Stomach (tissue), 9 donors: ENCODE data around the gene AATF. TPM values are rescaled to one million over a fixed set of nuclear protein-coding genes. Genes with fewer than 3 reads are reported as not detected.

Experiments
- DNase-seq, 2 donors: peaks; one replicate each; pipeline versions ENCODE4 v3.0.0 to v3.0.0-alpha.2; 2013 to 2019
- H3K27ac ChIP-seq, 5 donors: fragments of 200-600 bp in 4 of 5; sonication (generic) in 4 of 5; one replicate each; pipeline ENCODE4 v1.5.1; 2013 to 2019; ENCODE audit warnings: mild to moderate bottlenecking in 1 of 5, moderate library complexity in 1 of 5
- H3K27me3 ChIP-seq, 3 donors: fragments of 200-600 bp; sonication (generic); one replicate each; pipeline ENCODE4 v1.5.1; 2017 to 2019; ENCODE audit warnings: mixed run types in 1 of 3
- H3K36me3 ChIP-seq, 4 donors: fragments of 200-600 bp; sonication (generic); 1 replicate in 3 of 4; 2 replicates in 1 of 4; pipeline ENCODE4 v1.5.1; 2016 to 2019
- H3K4me1 ChIP-seq, 4 donors: fragments of 200-600 bp; sonication (generic); one replicate each; pipeline ENCODE4 v1.5.1; 2016 to 2019
- H3K4me3 ChIP-seq, 4 donors: fragments of 200-600 bp; sonication (generic) in 3 of 4; one replicate each; pipeline ENCODE4 v1.5.1; 2016 to 2019; ENCODE audit warnings: mild to moderate bottlenecking in 1 of 4
- H3K9me3 ChIP-seq, 4 donors: fragments of 200-600 bp; sonication (generic); one replicate each; pipeline ENCODE4 v1.5.1; 2016 to 2019
- EP300 ChIP-seq: sonication (generic); formaldehyde crosslinking; IDR thresholded peaks from one replicate; pipeline ENCODE4 v1.6.1; 2017; ENCODE audit warnings: antibody characterized with exemption
- POLR2A ChIP-seq, 4 donors: fragments of 450-650 bp; IDR thresholded peaks; one replicate each; pipeline ENCODE4 v1.6.1; 2016; ENCODE audit warnings: antibody characterized with exemption in 4 of 4, control low read depth in 2 of 4, mild to moderate bottlenecking in 1 of 4, moderate library complexity in 1 of 4
- POLR2AphosphoS5 ChIP-seq, 3 donors: sonication (generic); formaldehyde crosslinking; IDR thresholded peaks; one replicate each; pipeline ENCODE4 v1.6.1; 2016; ENCODE audit warnings: antibody characterized with exemption in 3 of 3
- WGBS, 5 donors: extraction: QIAGEN DNeasy Blood & Tissue Kit in 3 of 5; methylation state at CpG; one replicate each; pipeline versions ENCODE4 v1.1.5 to v1.1.7; 2013 to 2018; 5-methylcytosine and 5-hydroxymethylcytosine counted together
- intact Hi-C: fragments of 100-400 bp; cut with DNase I; formaldehyde crosslinking; loops from one replicate; pipeline ENCODE4 v1.15.1; 2023; ENCODE audit warnings: low total_unique reads
- polyA plus RNA-seq, 3 donors: library from polyadenylated mRNA; stranded (reverse); fragments of 200-250 nt; gene quantifications; one replicate each; pipeline ENCODE4 v1.2.3, GENCODE V29; 2013
- total RNA-seq, 5 donors: library from RNA; depleted of rRNA; stranded (reverse); fragments of >200 nt; gene quantifications; one replicate each; pipeline versions ENCODE4 v1.1.0 to v1.2.3, GENCODE V29; 2014 to 2016
- TF ChIP-seq, protein P1 (sequence below), 7 experiments: fragments of 450-650 bp in 4 of 7; fragments of 200-600 bp in 3 of 7; sonication (generic) in 3 of 7; IDR thresholded peaks; one replicate each; pipeline ENCODE4 v1.5.1; 2016 to 2019; ENCODE audit warnings: antibody characterized with exemption in 7 of 7, control low read depth in 2 of 7, mild to moderate bottlenecking in 1 of 7
- donor health status: healthy with polysubstance abuse.
- donor health status: Bipolar disorder and iron deficiency.
- donor health status: healthy.

Gene AATF
- total and polyA plus RNA-seq, 8 donors = 5.3 to 52.7 (median 24.7) TPM

DNA sequence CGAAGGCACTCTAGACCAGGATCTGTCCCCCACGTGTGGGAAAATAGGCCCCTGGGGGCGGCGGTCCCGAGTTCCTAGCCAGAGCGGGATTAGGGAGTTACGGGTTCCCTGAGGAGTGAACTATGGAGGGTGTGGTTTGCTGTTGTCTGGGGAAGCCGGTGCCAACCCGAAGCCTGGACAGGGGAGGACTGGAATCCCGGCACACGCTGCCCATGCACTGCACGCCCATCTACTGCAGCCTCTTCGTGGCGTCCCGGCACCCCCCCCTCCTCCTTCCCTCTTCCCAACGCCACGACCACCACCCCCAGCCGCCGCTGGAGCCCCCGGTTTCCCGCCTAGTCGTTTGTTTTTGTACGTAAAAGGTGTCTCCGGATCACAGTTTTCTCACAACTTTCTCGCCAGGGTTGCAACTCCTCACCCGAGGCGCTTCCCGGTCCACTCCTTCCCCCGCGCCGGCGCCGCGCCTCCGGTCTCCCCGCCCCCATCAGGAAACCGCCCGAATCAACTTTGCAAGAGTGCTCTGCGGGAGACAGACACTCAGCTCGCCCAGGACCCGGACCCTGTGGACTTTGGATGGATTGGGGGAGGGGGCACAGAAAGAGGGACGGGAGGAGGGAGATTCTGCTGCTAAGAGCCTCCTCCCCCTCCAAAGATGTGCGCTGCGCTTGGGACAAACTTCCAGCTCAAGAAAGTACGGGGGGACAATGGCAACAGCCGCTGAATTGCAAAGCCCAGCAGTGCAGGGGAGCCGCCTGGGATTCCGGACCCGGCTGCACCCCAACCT is 12.9 kb upstream of the AATF start:
- Histone ChIP-seq H3K36me3 (no peaks in the 10 kb centered on the region), H3K4me3 (peak overlapping the region in 2 of 4 donors; percentile 16 to 39), H3K9me3 (no peaks in the 10 kb centered on the region), H3K27me3 (peaks cover 91 to 100% (median 100%) of the 10 kb centered on the region in 3 donors), H3K27ac (no peak overlapping the region), H3K4me1 (peaks cover 74 to 92% (median 83%) of the 10 kb centered on the region in 4 donors)
- 2 to 4% (median 3%) methylated on average over 45 to 49 of the region's 49 CpGs for WGBS, 5 donors
- intact Hi-C loops = no loop called here
- TF ChIP-seq, protein P1, sequence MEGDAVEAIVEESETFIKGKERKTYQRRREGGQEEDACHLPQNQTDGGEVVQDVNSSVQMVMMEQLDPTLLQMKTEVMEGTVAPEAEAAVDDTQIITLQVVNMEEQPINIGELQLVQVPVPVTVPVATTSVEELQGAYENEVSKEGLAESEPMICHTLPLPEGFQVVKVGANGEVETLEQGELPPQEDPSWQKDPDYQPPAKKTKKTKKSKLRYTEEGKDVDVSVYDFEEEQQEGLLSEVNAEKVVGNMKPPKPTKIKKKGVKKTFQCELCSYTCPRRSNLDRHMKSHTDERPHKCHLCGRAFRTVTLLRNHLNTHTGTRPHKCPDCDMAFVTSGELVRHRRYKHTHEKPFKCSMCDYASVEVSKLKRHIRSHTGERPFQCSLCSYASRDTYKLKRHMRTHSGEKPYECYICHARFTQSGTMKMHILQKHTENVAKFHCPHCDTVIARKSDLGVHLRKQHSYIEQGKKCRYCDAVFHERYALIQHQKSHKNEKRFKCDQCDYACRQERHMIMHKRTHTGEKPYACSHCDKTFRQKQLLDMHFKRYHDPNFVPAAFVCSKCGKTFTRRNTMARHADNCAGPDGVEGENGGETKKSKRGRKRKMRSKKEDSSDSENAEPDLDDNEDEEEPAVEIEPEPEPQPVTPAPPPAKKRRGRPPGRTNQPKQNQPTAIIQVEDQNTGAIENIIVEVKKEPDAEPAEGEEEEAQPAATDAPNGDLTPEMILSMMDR (IDR thresholded peaks at IDR 0.05) = no peak
- TF ChIP-seq POLR2AphosphoS5 (IDR thresholded peaks at IDR 0.05) (no peak), EP300 (no peak), POLR2A (IDR thresholded peaks at IDR 0.05) (no peak)
- no peak for DNase-seq

DNA sequence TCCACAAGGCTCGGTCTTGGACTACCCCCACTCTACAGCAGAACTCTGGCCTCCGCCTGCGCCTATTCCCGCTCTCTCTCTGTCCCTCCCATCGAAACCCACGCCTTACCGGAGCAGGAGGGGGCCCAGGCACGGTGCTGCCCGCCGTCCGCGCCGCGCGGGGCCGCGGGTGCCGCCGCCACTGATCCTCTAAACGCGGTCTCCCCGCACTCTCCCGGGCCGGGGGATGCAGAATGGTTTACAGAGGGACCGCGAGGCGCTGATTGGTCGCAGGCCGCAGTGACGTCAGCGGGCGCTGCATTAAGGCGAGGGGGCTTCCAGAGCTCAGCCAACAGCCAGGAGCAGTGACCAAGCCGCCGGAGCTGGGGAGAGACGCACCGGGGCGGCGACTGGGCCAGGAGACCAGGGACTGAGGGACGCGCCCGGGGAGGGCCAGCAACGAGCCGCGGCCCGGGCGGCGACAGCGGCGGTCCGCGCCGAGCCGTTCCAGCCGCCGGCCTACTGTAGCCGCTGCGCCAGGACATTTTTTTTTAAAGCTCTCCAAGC is 12.2 kb upstream of the AATF start:
- peak overlapping the region in 3 of 4 donors; percentile 16 to 39 (median 21) for H3K4me3 ChIP-seq
- TF ChIP-seq EP300 (no peak), POLR2AphosphoS5 (IDR thresholded peaks at IDR 0.05) (no peak), POLR2A (IDR thresholded peaks at IDR 0.05) (no peak)
- TF ChIP-seq, protein P1 (IDR thresholded peaks at IDR 0.05) = no peak
- intact Hi-C loops = no loop called here

DNA sequence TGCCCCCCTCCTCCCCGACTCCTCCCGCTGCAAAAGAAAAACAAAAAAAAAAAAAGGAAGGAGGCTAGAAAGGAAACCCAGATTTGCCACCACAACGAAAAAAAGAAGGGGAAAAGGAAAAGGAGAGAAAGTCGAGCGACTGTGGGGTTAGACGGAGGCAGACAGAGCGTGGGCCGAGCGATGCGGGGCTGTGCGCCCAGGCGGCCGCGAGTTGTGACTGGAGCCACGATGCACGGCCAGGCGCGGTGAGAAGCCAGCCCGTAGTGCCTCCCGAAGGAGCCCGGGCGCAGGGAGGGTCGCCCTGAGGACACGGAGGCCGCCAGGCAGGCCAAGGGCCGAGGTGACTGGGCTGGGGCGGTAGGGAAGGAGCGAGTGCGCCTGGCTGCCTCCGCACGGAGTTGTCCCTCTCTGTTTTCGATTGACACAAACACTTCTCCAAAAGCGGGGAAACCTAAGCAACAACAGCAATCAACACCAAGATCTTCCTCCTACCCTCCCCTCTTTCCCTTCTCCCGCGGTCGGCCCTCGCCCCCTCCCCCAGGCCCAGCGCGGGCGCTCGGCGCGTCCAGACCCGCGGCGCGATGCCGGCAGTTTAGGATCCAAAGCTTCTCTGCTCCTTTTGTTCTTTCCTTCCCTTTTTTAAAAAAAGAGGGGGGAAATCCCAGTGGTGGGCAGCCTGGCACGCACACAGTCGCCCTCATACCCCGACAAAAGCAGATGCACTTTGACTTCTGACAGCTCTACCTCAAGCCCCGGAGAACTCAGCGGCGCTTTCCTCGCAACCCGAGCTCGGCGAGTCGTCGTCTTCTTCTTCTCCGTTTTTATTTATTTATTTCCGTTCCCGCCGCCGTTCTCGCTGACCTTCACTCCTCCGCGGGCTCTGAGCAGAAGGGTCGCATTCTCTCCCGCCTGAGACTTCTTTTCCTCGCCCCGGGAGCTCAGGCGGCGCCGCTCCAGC is 11.5 kb upstream of the AATF start, which contains the start of gene LHX1:
TSS of gene LHX1 (plus strand) at position 475 of the 958 bp plus-strand sequence. CDS start 723 bp downstream, outside the sequence.
- intact Hi-C loops = no loop called here
- DNase-seq = no peak
- peaks cover 0 to under 1% (median 0%) of the 10 kb centered on the region in 4 donors for H3K9me3 ChIP-seq
- peak within 1 kb of the TSS; percentile 0 to 39 (median 18) for H3K4me3 ChIP-seq
- WGBS, 5 donors = 2 to 6% (median 5%) methylated on average over 71 to 75 of the region's 75 CpGs
- TF ChIP-seq EP300 (no peak), POLR2A (IDR thresholded peaks at IDR 0.05) (no peak), POLR2AphosphoS5 (IDR thresholded peaks at IDR 0.05) (no peak)
- TF ChIP-seq, protein P1 (IDR thresholded peaks at IDR 0.05) = no peak
- no peaks in the 10 kb centered on the region for H3K36me3 ChIP-seq
- H3K27me3 ChIP-seq = peaks cover 92 to 100% (median 100%) of the 10 kb centered on the region in 3 donors
- no peak within 1 kb of the TSS for H3K27ac ChIP-seq
- peaks cover 70 to 88% (median 80%) of the 10 kb centered on the region in 4 donors for H3K4me1 ChIP-seq

More for the DNA sequence above, 12.2 kb upstream of the AATF start:
- Histone ChIP-seq H3K27ac (no peak overlapping the region), H3K4me1 (peaks cover 73 to 89% (median 82%) of the 10 kb centered on the region in 4 donors), H3K36me3 (no peaks in the 10 kb centered on the region), H3K9me3 (no peaks in the 10 kb centered on the region), H3K27me3 (peaks cover 91 to 100% (median 100%) of the 10 kb centered on the region in 3 donors)
- 4 to 6% (median 5%) methylated on average over 34 to 58 of the region's 58 CpGs for WGBS, 5 donors
- DNase-seq = no peak
